Prostate gland (tissue), 2 donors: ENCODE measurements around the gene TXNDC12. TPM values are rescaled to one million over a fixed set of nuclear protein-coding genes. Genes with fewer than 3 reads are reported as not detected.

Experiments used
- DNase-seq: peaks from one replicate; pipeline ENCODE4 v3.0.0-alpha.2; 2019; ENCODE audit warnings: low spot score
- H3K27ac ChIP-seq, 2 donors: fragments of 200-600 bp; sonication (generic); 2 replicates each; pipeline ENCODE4 v1.5.1; 2017 to 2019
- H3K27me3 ChIP-seq: fragments of 200-600 bp; sonication (generic); replicated peaks from 2 replicates; pipeline ENCODE4 v1.5.1; 2019; ENCODE audit not compliant: insufficient read depth
- H3K36me3 ChIP-seq, 2 donors: fragments of 200-600 bp; sonication (generic); 1 replicate in 1 of 2; 2 replicates in 1 of 2; pipeline versions ENCODE4 v1.5.1 to v1.8.1; 2017 to 2019
- H3K4me1 ChIP-seq: fragments of 200-600 bp; sonication (generic); replicated peaks from 2 replicates; pipeline ENCODE4 v1.5.1; 2019
- H3K4me3 ChIP-seq, 2 donors: fragments of 200-600 bp; sonication (generic); 2 replicates each; pipeline ENCODE4 v1.5.1; 2017 to 2019
- H3K9me3 ChIP-seq: fragments of 200-600 bp; sonication (generic); 2 replicates; pipeline ENCODE4 v1.5.1; 2017
- CTCF ChIP-seq, 4 experiments: fragments of 200-600 bp in 2 of 4; fragments of 450-650 bp in 2 of 4; sonication (generic) in 2 of 4; IDR thresholded peaks; 1 replicate in 3 of 4; 2 replicates in 1 of 4; pipeline ENCODE4 v1.5.1; 2016 to 2019; ENCODE audit warnings: antibody characterized with exemption in 4 of 4, mild to moderate bottlenecking in 2 of 4, moderate library complexity in 2 of 4
- POLR2A ChIP-seq: fragments of 450-650 bp; IDR thresholded peaks from one replicate; pipeline ENCODE4 v1.6.1; 2016; ENCODE audit warnings: antibody characterized with exemption, mild to moderate bottlenecking
- POLR2AphosphoS5 ChIP-seq: sonication (generic); formaldehyde crosslinking; IDR thresholded peaks from one replicate; pipeline ENCODE4 v1.6.1; 2017; ENCODE audit warnings: antibody characterized with exemption
- WGBS: methylation state at CpG from one replicate; pipeline ENCODE4 v1.1.5; 2018; 5-methylcytosine and 5-hydroxymethylcytosine counted together
- intact Hi-C: fragments of 100-400 bp; cut with DNase I; formaldehyde crosslinking; loops from one replicate; pipeline ENCODE4 v1.14.2; 2022
- small RNA-seq, 2 donors: library from RNA; depleted of rRNA; stranded (forward); fragments of <200 nt; gene quantifications; one replicate each; pipeline ENCODE3, GENCODE V24; 2016
- total RNA-seq, 2 donors: library from RNA; depleted of rRNA; stranded (reverse); fragments of >200 nt; gene quantifications; one replicate each; pipeline ENCODE4 v1.1.0, GENCODE V29; 2016

TXNDC12 gene
- total RNA-seq, 2 donors from 2014 or later = 46.1 to 70.6 TPM

- DNase-seq = no peak
Measured at GRCh38 chr1:51981555-51981954, 73.4 kb downstream of the TXNDC12 start.

GRCh38 chr1:51978099-51978498, 76.9 kb downstream of the TXNDC12 start:
- Histone ChIP-seq H3K4me3 (no peak overlapping the region), H3K27ac (no peak overlapping the region), H3K36me3 (no peaks in the 10 kb centered on the region), H3K27me3 (no peaks in the 10 kb centered on the region), H3K4me1 (no peaks in the 10 kb centered on the region), H3K9me3 (no peaks in the 10 kb centered on the region)
- TF ChIP-seq POLR2A (no peak), POLR2AphosphoS5 (no peak), CTCF (IDR thresholded peaks at IDR 0.05) (no peak)
- intact Hi-C loops = no loop called here
- no peak for DNase-seq

More at GRCh38 chr1:51981555-51981954, 73.4 kb downstream of the TXNDC12 start:
- Histone ChIP-seq H3K27ac (no peak overlapping the region), H3K36me3 (no peaks in the 10 kb centered on the region), H3K9me3 (no peaks in the 10 kb centered on the region), H3K27me3 (no peaks in the 10 kb centered on the region), H3K4me1 (no peaks in the 10 kb centered on the region), H3K4me3 (no peak overlapping the region)
- 100% methylated on average over 1 of the region's 1 CpG for WGBS
- no peak for TF ChIP-seq CTCF (IDR thresholded peaks at IDR 0.05)
- TF ChIP-seq POLR2AphosphoS5 = no peak
- no peak for TF ChIP-seq POLR2A
- intact Hi-C loops = no loop called here

- WGBS = 91% methylated on average over 12 of the region's 12 CpGs
- no peak overlapping the region for H3K4me3 ChIP-seq
- no peak for TF ChIP-seq POLR2AphosphoS5
- no peak for TF ChIP-seq CTCF (IDR thresholded peaks at IDR 0.05)
- no peak for TF ChIP-seq POLR2A
- DNase-seq = no peak
- H3K27ac ChIP-seq = no peak overlapping the region
- H3K4me1 ChIP-seq = no peaks in the 10 kb centered on the region
- H3K36me3 ChIP-seq = no peaks in the 10 kb centered on the region
- H3K27me3 ChIP-seq = no peaks in the 10 kb centered on the region
- intact Hi-C loops = no loop called here
- H3K9me3 ChIP-seq = no peaks in the 10 kb centered on the region
Measured at GRCh38 chr1:51976846-51977602, 78.0 kb downstream of the TXNDC12 start.

DNA sequence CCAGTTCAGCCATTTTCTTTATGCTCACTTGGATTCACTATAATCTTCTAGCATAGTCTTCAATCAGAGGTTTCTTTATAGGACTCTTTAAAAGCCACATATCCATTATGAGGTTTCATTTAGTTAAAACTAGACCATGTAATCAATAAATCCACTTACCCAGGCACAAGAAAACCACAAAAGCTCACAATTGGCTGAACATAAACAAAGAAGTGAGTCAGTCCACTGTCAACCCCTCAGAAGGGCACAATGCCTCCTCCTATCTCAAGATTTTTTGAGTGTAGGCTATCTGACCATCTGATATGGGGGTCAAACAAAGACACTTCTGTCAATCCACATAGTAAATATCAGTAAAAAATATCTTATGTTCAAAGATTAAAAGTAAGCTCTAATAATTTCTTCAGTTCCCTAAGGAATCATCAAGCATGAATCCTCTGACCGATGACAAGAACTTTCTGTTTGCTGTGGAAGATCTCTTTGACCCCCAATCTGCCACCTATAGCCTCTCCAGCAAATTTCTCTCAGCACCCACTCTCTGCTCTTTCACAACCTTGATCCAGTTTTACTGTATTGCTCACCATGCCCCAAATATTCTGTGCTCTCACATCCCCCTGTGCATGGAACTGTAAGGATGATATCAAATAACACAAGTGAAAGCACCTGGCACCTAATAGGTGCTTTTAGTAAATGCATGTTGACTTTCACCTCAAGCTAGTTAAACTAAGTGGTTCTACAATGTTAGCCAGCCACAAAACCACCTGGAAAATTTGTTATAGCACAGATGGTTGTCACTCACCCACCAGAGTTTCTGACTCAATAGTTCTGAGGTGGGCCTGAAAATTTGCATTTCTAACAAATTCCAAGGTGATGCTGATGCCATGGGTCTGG, 81.2 kb downstream of the TXNDC12 start:
- no peak overlapping the region for H3K4me3 ChIP-seq

More for the DNA sequence above, 81.2 kb downstream of the TXNDC12 start:
- DNase-seq = no peak
- Histone ChIP-seq H3K4me1 (no peaks in the 10 kb centered on the region), H3K27ac (no peak overlapping the region), H3K27me3 (no peaks in the 10 kb centered on the region), H3K9me3 (no peaks in the 10 kb centered on the region), H3K36me3 (no peaks in the 10 kb centered on the region)
- no peak for TF ChIP-seq CTCF (IDR thresholded peaks at IDR 0.05)
- no peak for TF ChIP-seq POLR2AphosphoS5
- no peak for TF ChIP-seq POLR2A
- 81% methylated on average over 1 of the region's 1 CpG for WGBS
- intact Hi-C loops = no loop called here

Small RNAs within 50 kb of the gene (small RNA-seq; reads per million reads assigned to genes)
- gene RN7SL290P (0 reads per million in 2 donors), gene RNA5SP48 (0.19 to 0.50 reads per million in 2 donors)

Other genes starting within 250 kb of the TXNDC12 start
- gene NRDC, start 176.5 kb downstream of the TXNDC12 start, total RNA-seq = 10 to 100 TPM; 48.5 to 67.7 TPM
- gene RAB3B, start 64.5 kb downstream of the TXNDC12 start, total RNA-seq = 10 to 100 TPM in 1 of 2 donors, 1 to 10 TPM in 1; 8.5 to 23.6 TPM
- 10 to 100 TPM in 1 of 2 donors, 1 to 10 TPM in 1; 9.2 to 15.0 TPM for gene KTI12, start 21.4 kb downstream of the TXNDC12 start, total RNA-seq
- 10 to 100 TPM; 34.7 to 39.0 TPM for gene BTF3L4, start 1.1 kb upstream of the TXNDC12 start, total RNA-seq
- 10 to 100 TPM; 28.6 to 29.0 TPM for gene ZFYVE9, start 86.9 kb upstream of the TXNDC12 start, total RNA-seq